HCT116 (cell line): ENCODE data around the gene UGT1A9. TPM values are rescaled to one million over a fixed set of nuclear protein-coding genes. Genes with fewer than 3 reads are reported as not detected.

Experiments
- ATAC-seq: fragments of 200-7000 bp; cut with Tn5 transposase; 2 replicates; pipeline ENCODE4 v1.9.1; 2020; ENCODE audit warnings: mild to moderate bottlenecking, moderate library complexity
- BruUV-seq: library from RNA; stranded (reverse); fragments of 400-500 nt; replicated peaks from 2 replicates; lab custom pipeline; 2021; lab: Mats Ljungman, UMichigan
- CTCF ChIA-PET: fragments of 300-600 bp; sonication (Branson Sonifier 250); formaldehyde crosslinking; loops from one replicate; lab custom pipeline; 2021; ENCODE audit warnings: antibody characterized with exemption; lab: Charles Lee
- POLR2A ChIA-PET: fragments of 300-600, 350-600 bp; sonication (Branson Sonifier 250); formaldehyde crosslinking; loops from one replicate; lab custom pipeline; 2021; ENCODE audit warnings: antibody characterized with exemption; lab: Charles Lee
- RAD21 ChIA-PET, 2 experiments: fragments of 300-600 bp; sonication (Branson Sonifier 250); formaldehyde crosslinking; loops; one replicate each; lab custom pipeline; 2023; ENCODE audit warnings: low total read pairs in 2 of 2; ENCODE audit not compliant: uncharacterized antibody in 2 of 2, unreplicated experiment in 2 of 2, low non-redundant PET in 1 of 2; lab: Charles Lee
- DNase-seq: peaks from one replicate; pipeline ENCODE4 v3.0.0-alpha.2; 2010; ENCODE audit warnings: low read depth, low spot score
- H2AFZ ChIP-seq: fragments of 200-600 bp; shearing (Covaris generic), sonication (generic); 2 replicates; pipeline ENCODE4 v1.6.1; 2017; ENCODE audit warnings: low read depth, mixed run types, mixed read lengths, antibody characterized with exemption, low read length; ENCODE audit not compliant: poor library complexity, severe bottlenecking
- H3K27ac ChIP-seq: 2 replicates; pipeline ENCODE4 v1.5.1; 2012; ENCODE audit warnings: low read depth, low read length
- H3K27me3 ChIP-seq: fragments of 200-600 bp; sonication (generic); 2 replicates; pipeline ENCODE4 v1.6.1; 2016; ENCODE audit warnings: mixed run types, low read length, mixed read lengths; ENCODE audit not compliant: insufficient read depth
- H3K36me3 ChIP-seq, 2 experiments: fragments of 200-500 bp in 1 of 2; fragments of 200-600 bp in 1 of 2; sonication (Bioruptor generic) in 1 of 2; sonication (generic) in 1 of 2; 2 replicates each; pipeline versions ENCODE4 v1.5.1 to v1.6.1; 2014 to 2016; ENCODE audit warnings: low read length in 2 of 2, inconsistent platforms in 1 of 2, mixed read lengths in 1 of 2, mixed run types in 1 of 2; ENCODE audit not compliant: insufficient read depth in 2 of 2, control insufficient read depth in 1 of 2
- H3K4me1 ChIP-seq, 2 experiments: fragments of 200-600 bp in 1 of 2; sonication (generic) in 1 of 2; 2 replicates each; pipeline versions ENCODE4 v1.5.1 to v1.6.1; 2012 to 2017; ENCODE audit warnings: low read length in 2 of 2, inconsistent platforms in 1 of 2, mild to moderate bottlenecking in 1 of 2, mixed read lengths in 1 of 2, mixed run types in 1 of 2, moderate library complexity in 1 of 2; ENCODE audit not compliant: insufficient read depth in 2 of 2, control insufficient read depth in 1 of 2
- H3K4me2 ChIP-seq: fragments of 200-600 bp; sonication (generic); 2 replicates; pipeline ENCODE4 v1.6.1; 2017; ENCODE audit warnings: mixed run types, low read length, mixed read lengths
- H3K4me3 ChIP-seq, 2 experiments: fragments of 200-600 bp in 1 of 2; sonication (generic) in 1 of 2; replicated peaks in 1 of 2; 2 replicates each; pipeline ENCODE4 v1.5.1; 2011 to 2016; ENCODE audit warnings: low read length in 2 of 2, control low read depth in 1 of 2, low read depth in 1 of 2, mild to moderate bottlenecking in 1 of 2, mixed read lengths in 1 of 2, mixed run types in 1 of 2
- H3K79me2 ChIP-seq: fragments of 200-600 bp; sonication (generic); 2 replicates; pipeline ENCODE4 v1.6.1; 2017; ENCODE audit warnings: mild to moderate bottlenecking, mixed run types, low read length, moderate library complexity, mixed read lengths; ENCODE audit not compliant: insufficient read depth
- H3K9ac ChIP-seq: fragments of 200-600 bp; sonication (generic); 2 replicates; pipeline ENCODE4 v1.6.1; 2016; ENCODE audit warnings: low read length, mixed read lengths
- H3K9me2 ChIP-seq: fragments of 200-600 bp; sonication (generic), shearing (Covaris generic); 2 replicates; pipeline ENCODE4 v1.6.1; 2017; ENCODE audit warnings: mixed run types, mild to moderate bottlenecking, moderate library complexity; ENCODE audit not compliant: insufficient read depth
- H3K9me3 ChIP-seq, 2 experiments: fragments of 200-500 bp in 1 of 2; fragments of 200-600 bp in 1 of 2; sonication (Bioruptor generic) in 1 of 2; sonication (generic) in 1 of 2; 2 replicates each; pipeline ENCODE4 v1.6.1; 2014 to 2017; ENCODE audit warnings: low read length in 2 of 2, mixed read lengths in 2 of 2, inconsistent platforms in 1 of 2, low read depth in 1 of 2, mild to moderate bottlenecking in 1 of 2, mixed run types in 1 of 2, moderate library complexity in 1 of 2; ENCODE audit not compliant: control insufficient read depth in 1 of 2, insufficient read depth in 1 of 2
- H4K20me1 ChIP-seq: fragments of 200-600 bp; sonication (generic), shearing (Covaris generic); 2 replicates; pipeline ENCODE4 v1.6.1; 2017; ENCODE audit warnings: mixed run types, mild to moderate bottlenecking, moderate library complexity; ENCODE audit not compliant: insufficient read depth
- ATF3 ChIP-seq: IDR thresholded peaks from 2 replicates; pipeline ENCODE4 v1.6.1; 2012
- CBX3 ChIP-seq: IDR thresholded peaks from 2 replicates; pipeline ENCODE4 v1.6.1; 2012; ENCODE audit warnings: low read depth
- CEBPB ChIP-seq: IDR thresholded peaks from 2 replicates; pipeline ENCODE4 v1.6.1; 2012; ENCODE audit warnings: low read depth
- ELF1 ChIP-seq: IDR thresholded peaks from 2 replicates; pipeline ENCODE4 v1.6.1; 2012; ENCODE audit warnings: low read depth, borderline replicate concordance
- EZH2 ChIP-seq: fragments of 200-600 bp; sonication (generic); IDR thresholded peaks from 2 replicates; pipeline ENCODE4 v1.6.1; 2017; ENCODE audit warnings: antibody characterized with exemption, mixed run types
- EZH2phosphoT487 ChIP-seq: fragments of 200-600 bp; IDR thresholded peaks from 2 replicates; pipeline ENCODE4 v1.6.1; 2018; ENCODE audit warnings: antibody characterized with exemption, borderline replicate concordance
- FOSL1 ChIP-seq: IDR thresholded peaks from 2 replicates; pipeline ENCODE4 v1.6.1; 2012; ENCODE audit warnings: low read depth
- JUND ChIP-seq: IDR thresholded peaks from 2 replicates; pipeline ENCODE4 v1.6.1; 2012
- POLR2A ChIP-seq: IDR thresholded peaks from 2 replicates; pipeline ENCODE4 v1.7.0; 2011; ENCODE audit warnings: borderline replicate concordance; ENCODE audit not compliant: insufficient read depth, insufficient read length; ENCODE audit errors: extremely low read depth
- POLR2AphosphoS5 ChIP-seq: IDR thresholded peaks from 2 replicates; pipeline ENCODE4 v1.6.1; 2011; ENCODE audit warnings: mild to moderate bottlenecking, low read depth, low read length, moderate library complexity
- SIN3A ChIP-seq: IDR thresholded peaks from 2 replicates; pipeline ENCODE4 v1.6.1; 2012; ENCODE audit warnings: low read depth
- SRF ChIP-seq: IDR thresholded peaks from 2 replicates; pipeline ENCODE4 v1.6.1; 2012; ENCODE audit warnings: low read depth
- TCF7L2 ChIP-seq: IDR thresholded peaks from 2 replicates; pipeline ENCODE4 v1.7.0; 2011; ENCODE audit warnings: borderline replicate concordance, inconsistent platforms; ENCODE audit not compliant: insufficient read depth, insufficient read length; ENCODE audit errors: extremely low read depth
- YY1 ChIP-seq: IDR thresholded peaks from 2 replicates; pipeline ENCODE4 v1.6.1; 2011; ENCODE audit warnings: low read length, low read depth, moderate library complexity, mild to moderate bottlenecking; ENCODE audit not compliant: insufficient replicate concordance; ENCODE audit errors: extremely low read depth
- ZFX ChIP-seq: fragments of 450-650 bp; IDR thresholded peaks from 2 replicates; pipeline ENCODE4 v1.6.1; 2017
- intact Hi-C: fragments of 100-400 bp; cut with micrococcal nuclease; formaldehyde crosslinking; loops from 2 replicates; pipeline ENCODE4 v1.10.0; 2022
- total RNA-seq: library from RNA; stranded (reverse); gene quantifications from one replicate; pipeline ENCODE4 v1.2.1, GENCODE V29; 2021; ENCODE audit not compliant: unreplicated experiment
- TF ChIP-seq, protein P1 (sequence below): IDR thresholded peaks from 2 replicates; pipeline ENCODE4 v1.6.1; 2012; ENCODE audit warnings: low read depth

Gene UGT1A9
- total RNA-seq, 1 experiment from 2014 or later: not detected

DNA sequence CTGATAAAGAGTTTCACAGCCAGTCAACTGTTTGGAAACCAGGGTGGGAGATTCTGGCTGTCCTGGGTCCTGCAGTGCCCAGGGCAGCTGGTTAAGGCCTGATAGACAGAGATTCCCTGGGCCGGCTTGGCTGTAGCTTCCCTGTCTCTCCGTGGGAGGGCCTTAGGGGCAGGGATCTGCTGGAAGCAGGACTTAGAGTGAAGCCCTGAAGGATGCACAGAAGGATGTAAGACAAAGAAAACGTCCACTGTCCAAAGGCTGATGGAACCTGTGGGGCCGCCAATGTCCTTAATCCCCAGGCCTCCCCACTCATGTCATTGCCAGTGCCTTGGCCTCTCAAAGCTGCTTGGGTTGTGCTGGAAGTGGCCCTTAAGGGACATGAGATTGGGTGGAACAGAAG is 139.4 kb downstream of the UGT1A9 start:
- no peaks in the 10 kb centered on the region for H3K36me3 ChIP-seq
- intact Hi-C loops: no loop called here
- RAD21 ChIA-PET: no interaction called here
- H3K27me3 ChIP-seq: no peaks in the 10 kb centered on the region; the same call in 1 of the 2 replicates
- no peak for DNase-seq
- no peak for ATAC-seq
- no peak overlapping the region for H3K27ac ChIP-seq
- BruUV-seq: no TSS peak
- H3K79me2 ChIP-seq: no peaks in the 10 kb centered on the region
- no peaks in the 10 kb centered on the region for H3K9me2 ChIP-seq
- no peaks in the 10 kb centered on the region for H4K20me1 ChIP-seq
- no peaks in the 10 kb centered on the region for H3K9me3 ChIP-seq
- CTCF ChIA-PET: no interaction called here
- H3K4me3 ChIP-seq: no peak overlapping the region
- no peaks in the 10 kb centered on the region for H3K4me1 ChIP-seq
- TF ChIP-seq YY1 (no peak), ZFX (no peak), SRF (no peak), ELF1 (no peak), TCF7L2 (no peak), SIN3A (no peak), JUND (no peak), CBX3 (no peak), POLR2AphosphoS5 (no peak), EZH2phosphoT487 (no peak), EZH2 (no peak), POLR2A (no peak), FOSL1 (no peak), ATF3 (no peak), CEBPB (no peak)
- TF ChIP-seq, protein P1, sequence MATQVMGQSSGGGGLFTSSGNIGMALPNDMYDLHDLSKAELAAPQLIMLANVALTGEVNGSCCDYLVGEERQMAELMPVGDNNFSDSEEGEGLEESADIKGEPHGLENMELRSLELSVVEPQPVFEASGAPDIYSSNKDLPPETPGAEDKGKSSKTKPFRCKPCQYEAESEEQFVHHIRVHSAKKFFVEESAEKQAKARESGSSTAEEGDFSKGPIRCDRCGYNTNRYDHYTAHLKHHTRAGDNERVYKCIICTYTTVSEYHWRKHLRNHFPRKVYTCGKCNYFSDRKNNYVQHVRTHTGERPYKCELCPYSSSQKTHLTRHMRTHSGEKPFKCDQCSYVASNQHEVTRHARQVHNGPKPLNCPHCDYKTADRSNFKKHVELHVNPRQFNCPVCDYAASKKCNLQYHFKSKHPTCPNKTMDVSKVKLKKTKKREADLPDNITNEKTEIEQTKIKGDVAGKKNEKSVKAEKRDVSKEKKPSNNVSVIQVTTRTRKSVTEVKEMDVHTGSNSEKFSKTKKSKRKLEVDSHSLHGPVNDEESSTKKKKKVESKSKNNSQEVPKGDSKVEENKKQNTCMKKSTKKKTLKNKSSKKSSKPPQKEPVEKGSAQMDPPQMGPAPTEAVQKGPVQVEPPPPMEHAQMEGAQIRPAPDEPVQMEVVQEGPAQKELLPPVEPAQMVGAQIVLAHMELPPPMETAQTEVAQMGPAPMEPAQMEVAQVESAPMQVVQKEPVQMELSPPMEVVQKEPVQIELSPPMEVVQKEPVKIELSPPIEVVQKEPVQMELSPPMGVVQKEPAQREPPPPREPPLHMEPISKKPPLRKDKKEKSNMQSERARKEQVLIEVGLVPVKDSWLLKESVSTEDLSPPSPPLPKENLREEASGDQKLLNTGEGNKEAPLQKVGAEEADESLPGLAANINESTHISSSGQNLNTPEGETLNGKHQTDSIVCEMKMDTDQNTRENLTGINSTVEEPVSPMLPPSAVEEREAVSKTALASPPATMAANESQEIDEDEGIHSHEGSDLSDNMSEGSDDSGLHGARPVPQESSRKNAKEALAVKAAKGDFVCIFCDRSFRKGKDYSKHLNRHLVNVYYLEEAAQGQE: no peak
- POLR2A ChIA-PET: no interaction called here
- no peak overlapping the region for H3K4me2 ChIP-seq
- no peak overlapping the region for H3K9ac ChIP-seq
- H2AFZ ChIP-seq: no peak overlapping the region
